MCF 10A (cell line): ENCODE data around the gene EXO1. TPM values are rescaled to one million over a fixed set of nuclear protein-coding genes. Genes with fewer than 3 reads are reported as not detected.

Experiments
- BruUV-seq: library from RNA; stranded (reverse); fragments of 400-500 nt; replicated peaks from 2 replicates; lab custom pipeline; 2021; lab: Mats Ljungman, UMichigan
- CTCF ChIA-PET: fragments of 300-600 bp; sonication (Branson Sonifier 250); formaldehyde crosslinking; extraction: SDS; loops from one replicate; lab custom pipeline; 2021; ENCODE audit warnings: antibody characterized with exemption, inconsistent platforms; lab: Yijun Ruan, JAX
- POLR2A ChIA-PET: fragments of 300-600, 350-650 bp; sonication (Branson Sonifier 250); formaldehyde crosslinking; extraction: SDS; loops from one replicate; lab custom pipeline; 2020; ENCODE audit warnings: antibody characterized with exemption, inconsistent platforms; lab: Yijun Ruan, JAX
- DNase-seq: peaks from one replicate; pipeline ENCODE4 v3.0.0-alpha.2; 2018; ENCODE audit not compliant: unreplicated experiment
- H3K27ac Mint-ChIP-seq: one replicate; pipeline ENCODE4 v1.8.0; 2022; ENCODE audit warnings: mild to moderate bottlenecking, low read depth, mixed read lengths; ENCODE audit not compliant: unreplicated experiment
- H3K27me3 Mint-ChIP-seq: one replicate; pipeline ENCODE4 v1.8.0; 2022; ENCODE audit warnings: mixed read lengths; ENCODE audit not compliant: insufficient read depth, unreplicated experiment
- H3K36me3 Mint-ChIP-seq: one replicate; pipeline ENCODE4 v1.8.0; 2022; ENCODE audit warnings: mild to moderate bottlenecking, moderate library complexity, mixed read lengths; ENCODE audit not compliant: insufficient read depth, unreplicated experiment
- H3K4me1 Mint-ChIP-seq: one replicate; pipeline ENCODE4 v1.8.0; 2022; ENCODE audit warnings: mixed read lengths; ENCODE audit not compliant: insufficient read depth, unreplicated experiment
- H3K4me3 Mint-ChIP-seq: one replicate; pipeline ENCODE4 v1.8.0; 2022; ENCODE audit warnings: mild to moderate bottlenecking, moderate library complexity, mixed read lengths; ENCODE audit not compliant: unreplicated experiment
- H3K9me3 Mint-ChIP-seq: one replicate; pipeline ENCODE4 v1.8.0; 2022; ENCODE audit warnings: mixed read lengths; ENCODE audit not compliant: unreplicated experiment
- CTCF ChIP-seq: fragments of 200-600 bp; IDR thresholded peaks from one replicate; pipeline ENCODE4 v1.8.0; 2022; ENCODE audit warnings: antibody characterized with exemption, mild to moderate bottlenecking; ENCODE audit not compliant: unreplicated experiment
- intact Hi-C: fragments of 100-400 bp; cut with micrococcal nuclease; formaldehyde crosslinking; loops from 2 replicates; pipeline ENCODE4 v1.14.1; 2022
- total RNA-seq: library from RNA; stranded (reverse); gene quantifications from 2 replicates; pipeline ENCODE4 v1.2.3, GENCODE V29; 2022

Gene EXO1
- total RNA-seq, 1 experiment from 2014 or later, result 17.5 TPM

GRCh38 chr1:241934866-241935265 lies 86.9 kb downstream of the EXO1 start:
- H3K27ac Mint-ChIP-seq, result no peak overlapping the region
- no peaks in the 10 kb centered on the region for H3K9me3 Mint-ChIP-seq
- POLR2A ChIA-PET, result interaction anchor here (1.2 kb wide), 1 partner anchor 10 kb away, joined by 4 read pairs; no protein-coding TSS in a partner anchor
- DNase-seq, result no peak
- H3K27me3 Mint-ChIP-seq, result no peaks in the 10 kb centered on the region
- H3K4me3 Mint-ChIP-seq, result no peak overlapping the region
- no peaks in the 10 kb centered on the region for H3K36me3 Mint-ChIP-seq
- intact Hi-C loops, result no loop called here
- no peak for TF ChIP-seq CTCF
- H3K4me1 Mint-ChIP-seq, result peaks cover 6% of the 10 kb centered on the region
- CTCF ChIA-PET, result interaction anchor here (0.7 to 1.2 kb wide), 3 partner anchors 11 to 48 kb away, joined by 3 to 4 read pairs (median 3); no protein-coding TSS in a partner anchor
- BruUV-seq, result no TSS peak

Other genes with a start within 250 kb of the EXO1 start
- gene CHML, start 207.8 kb upstream of the EXO1 start, total RNA-seq, result 33.7 and 33.8 TPM in 2 replicates
- gene OPN3, start 207.8 kb upstream of the EXO1 start, total RNA-seq, result 45.6 and 56.1 TPM in 2 replicates
- gene WDR64, start 195.9 kb upstream of the EXO1 start, total RNA-seq, result not detected in 2 replicates
- gene BECN2, start 109.6 kb downstream of the EXO1 start, total RNA-seq, result not detected in 2 replicates
- not detected in 2 replicates for gene MAP1LC3C, start 150.9 kb downstream of the EXO1 start, total RNA-seq